ENCODE measurements around the gene LIMS1.

DNA sequence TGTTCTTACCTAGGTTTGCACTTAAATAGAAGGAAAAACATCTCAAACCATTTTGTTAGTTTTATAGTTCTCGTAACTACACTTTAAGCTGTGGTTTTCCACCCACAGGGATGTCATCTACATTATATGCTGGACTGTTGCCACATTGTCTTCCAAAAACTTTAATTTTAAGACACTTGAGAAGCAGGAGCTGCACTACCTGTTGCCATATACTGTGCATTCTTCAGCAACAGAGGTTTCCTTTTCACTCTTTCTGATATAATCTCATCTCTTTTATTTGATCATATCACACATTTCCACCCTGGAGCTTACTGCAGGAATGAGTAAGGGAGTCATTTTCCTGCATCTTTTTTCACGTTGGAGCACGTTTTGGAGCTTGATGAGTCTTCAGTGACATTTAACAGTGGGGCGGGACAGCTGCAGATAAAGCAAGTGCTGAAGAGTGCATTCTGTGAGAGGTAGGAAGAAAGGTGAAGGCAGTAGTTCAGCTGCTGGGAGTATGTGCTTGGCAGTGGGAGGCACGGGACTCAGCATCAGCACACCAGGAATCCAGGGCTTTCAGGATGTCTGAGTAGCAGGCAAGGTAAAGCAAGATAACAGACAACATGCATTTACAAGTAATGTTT is 3.8 kb downstream of the LIMS1 start:
- TF ChIP-seq CTCF (IDR thresholded peaks at IDR 0.05 in 4 of 5, conservative IDR thresholded peaks at IDR 0.05 in 1 of 5): no peak
- no peak for TF ChIP-seq POLR2A (IDR thresholded peaks at IDR 0.05)

Data from gastrocnemius medialis (tissue), 4 donors.